GM18870 (cell line): ENCODE data around the gene CPNE5.
A peak's percentile ranks its signal among the peaks of the same experiment; 100 is the strongest.

ENCODE experiments used
- ATAC-seq: cut with Tn5 transposase; IDR thresholded peaks from one replicate; pipeline ENCODE4 v1.9.1; 2021; ENCODE audit warnings: moderate library complexity; ENCODE audit not compliant: unreplicated experiment

CPNE5 gene

GRCh38 chr6:36769183-36769675 lies 70.0 kb downstream of the CPNE5 start:
- no peak for ATAC-seq

- no peak for ATAC-seq
Measured at GRCh38 chr6:36766399-36766945, 72.8 kb downstream of the CPNE5 start.

GRCh38 chr6:36765594-36766398 lies 73.4 kb downstream of the CPNE5 start:
- ATAC-seq = peak; percentile 66

GRCh38 chr6:36765190-36765589 lies 74.1 kb downstream of the CPNE5 start:
- no peak for ATAC-seq

GRCh38 chr6:36762123-36762522 lies 77.1 kb downstream of the CPNE5 start:
- no peak for ATAC-seq

- ATAC-seq = no peak
Measured at GRCh38 chr6:36760685-36761435, 78.4 kb downstream of the CPNE5 start.

- ATAC-seq = no peak
Measured at GRCh38 chr6:36759148-36759759, 80.0 kb downstream of the CPNE5 start.

GRCh38 chr6:36758516-36759147 lies 80.6 kb downstream of the CPNE5 start:
- no peak for ATAC-seq

GRCh38 chr6:36757943-36758508 lies 81.2 kb downstream of the CPNE5 start:
- no peak for ATAC-seq

DNA sequence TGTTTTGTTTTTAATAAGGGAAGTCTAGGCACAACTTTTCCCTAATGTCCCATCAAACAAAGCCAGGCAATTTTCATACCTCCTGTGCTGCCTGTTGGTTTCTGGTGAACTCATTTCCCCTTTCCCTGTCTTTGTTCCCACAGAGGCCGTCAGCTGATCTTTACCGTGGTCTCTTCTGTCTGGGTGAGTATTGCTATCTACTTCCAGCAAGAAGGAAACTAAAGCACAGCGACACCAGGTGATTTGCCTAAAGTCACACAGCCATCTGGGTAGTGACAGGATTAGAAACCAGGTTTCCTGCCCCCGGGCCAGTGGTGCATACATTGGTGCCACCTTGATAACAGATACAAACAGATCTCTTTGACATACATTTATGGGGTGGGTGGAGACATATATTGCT lies 82.0 kb downstream of the CPNE5 start:
- no peak for ATAC-seq

- ATAC-seq = no peak
Measured at GRCh38 chr6:36756786-36757185, 82.5 kb downstream of the CPNE5 start.

DNA sequence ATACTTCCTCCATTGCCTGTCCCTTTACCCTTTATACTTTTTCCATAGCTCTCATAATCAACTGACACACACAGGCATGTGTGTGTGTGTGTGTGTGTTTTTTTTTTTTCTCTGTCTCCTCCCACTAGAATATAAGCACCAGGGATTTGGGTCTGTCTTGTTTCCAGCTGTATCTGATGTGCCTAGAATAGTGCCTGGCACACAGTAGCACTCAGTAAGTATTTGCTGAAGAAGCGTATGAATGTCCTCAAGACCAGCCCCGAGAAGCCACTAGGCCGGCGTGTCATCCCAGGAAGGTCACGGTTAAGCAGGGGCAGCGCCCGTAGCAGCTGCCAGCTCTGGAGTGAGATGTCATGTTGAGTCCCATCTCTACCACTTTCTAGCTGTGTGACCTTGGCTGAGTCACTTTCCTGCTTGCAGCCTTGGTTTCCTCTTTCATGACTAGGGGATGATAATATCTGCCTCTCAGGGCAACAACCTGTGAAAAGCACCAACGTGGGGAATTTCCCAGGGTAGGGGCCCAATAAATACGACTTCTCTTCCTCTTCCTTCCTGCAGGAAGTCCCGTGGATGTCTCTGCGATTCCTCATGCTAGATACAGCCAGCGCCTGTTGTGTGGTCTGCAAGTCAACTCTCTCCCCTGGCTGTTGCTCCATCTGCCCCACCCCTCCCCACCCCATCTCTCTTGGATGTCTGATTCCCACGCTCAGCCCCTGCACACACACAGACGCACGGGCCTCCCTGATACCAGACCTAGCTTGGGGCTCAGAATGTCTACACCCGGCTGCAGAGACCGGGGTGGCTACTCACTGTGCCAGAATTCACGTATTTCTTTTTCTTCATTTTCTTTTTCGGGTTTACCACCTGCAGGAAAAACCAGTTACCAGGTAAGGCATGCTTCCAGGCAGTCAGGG lies 83.6 kb downstream of the CPNE5 start:
- ATAC-seq = no peak

DNA sequence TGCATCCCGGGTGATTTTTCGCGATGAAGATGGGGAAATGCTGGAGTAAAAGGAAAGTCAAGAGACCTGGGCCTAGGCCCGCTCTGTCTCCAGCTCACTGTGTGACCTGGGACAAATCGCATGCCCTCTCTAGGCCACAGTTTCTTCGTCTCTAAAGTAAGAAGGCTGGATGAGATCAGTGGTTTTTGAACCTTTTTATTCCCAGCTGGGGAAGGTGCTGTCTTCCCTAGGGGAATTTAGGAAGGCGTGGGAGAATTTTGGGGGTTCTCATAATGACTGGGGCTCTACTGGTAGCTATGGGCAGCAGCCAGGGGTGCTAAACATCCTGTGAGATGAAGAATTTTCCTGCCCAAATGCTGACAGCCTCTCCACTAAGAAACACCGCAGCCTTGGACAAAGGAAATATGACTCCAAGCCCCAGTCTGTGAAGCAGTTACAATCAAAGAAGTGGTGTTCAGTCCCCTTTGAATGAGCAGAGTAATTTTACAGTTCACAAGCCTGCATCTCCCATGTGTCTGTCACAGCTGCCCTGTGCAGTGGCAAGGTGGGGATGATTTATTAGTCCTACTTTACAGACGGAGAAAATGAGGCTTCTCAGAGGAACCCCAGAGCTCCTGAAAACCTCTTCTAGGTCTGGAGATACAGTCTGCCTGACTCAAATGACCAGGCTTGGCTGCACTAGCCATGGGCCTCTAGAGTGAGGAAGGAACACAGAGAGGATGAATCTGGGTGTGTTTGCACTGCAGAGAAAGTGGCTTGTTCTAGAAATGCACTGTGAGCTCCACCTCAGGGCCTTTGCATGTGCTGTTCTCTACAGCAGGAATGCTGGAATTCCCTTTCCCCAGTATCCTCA lies 84.4 kb downstream of the CPNE5 start:
- no peak for ATAC-seq

DNA sequence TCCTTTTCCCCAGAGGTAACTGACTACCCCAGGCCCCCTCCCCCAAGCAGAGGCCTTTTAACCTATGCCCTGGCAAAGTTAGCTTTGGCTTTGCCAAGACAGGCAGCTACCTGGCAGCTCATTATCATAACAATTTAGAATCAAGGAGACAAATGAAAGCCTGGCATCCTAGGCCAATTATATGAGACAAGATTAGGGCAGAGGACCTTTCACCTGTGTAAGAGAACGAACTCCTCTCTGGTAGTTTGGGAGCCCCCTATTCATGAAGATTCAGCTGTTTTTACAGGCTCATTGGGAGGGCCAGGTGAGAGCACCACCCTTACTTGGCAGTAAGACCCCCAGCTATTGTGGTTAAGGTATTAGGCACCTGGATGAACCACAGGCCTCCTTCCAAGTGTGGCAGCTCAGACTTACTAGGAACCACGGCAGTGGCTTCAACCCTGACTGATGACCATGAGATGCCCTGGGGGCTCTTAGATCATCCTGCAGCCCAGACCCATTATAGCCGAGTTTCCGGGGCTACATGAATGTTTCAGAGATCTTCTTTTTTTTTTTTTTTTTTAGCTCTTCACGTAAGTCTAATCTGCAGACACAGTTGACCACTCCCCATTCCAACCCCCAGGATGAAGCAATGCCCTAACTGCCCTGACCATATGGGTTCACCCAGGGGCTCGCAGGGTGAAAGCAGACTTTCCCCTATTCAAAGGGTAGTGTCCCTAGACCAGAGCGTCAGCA lies 85.4 kb downstream of the CPNE5 start:
- ATAC-seq = no peak

- ATAC-seq = peak; percentile 49
Measured at GRCh38 chr6:36752886-36753506, 86.2 kb downstream of the CPNE5 start.

GRCh38 chr6:36752187-36752885 lies 86.9 kb downstream of the CPNE5 start:
- no peak for ATAC-seq

GRCh38 chr6:36751833-36752186 lies 87.4 kb downstream of the CPNE5 start:
- no peak for ATAC-seq
